LNCaP clone FGC (cell line): ENCODE measurements around the gene ANAPC2.

Experiments used
- DNase-seq: peaks from one replicate; pipeline ENCODE4 v3.0.0-alpha.2; 2011; ENCODE audit warnings: low read depth
- H3K4me3 ChIP-seq: 2 replicates; pipeline ENCODE4 v1.5.1; 2011; ENCODE audit warnings: mild to moderate bottlenecking, low read depth, low read length, control low read depth
- TF ChIP-seq, protein P1 (sequence below): IDR thresholded peaks from 2 replicates; pipeline ENCODE4 v1.5.1; 2012; ENCODE audit warnings: mild to moderate bottlenecking; ENCODE audit not compliant: control insufficient read depth, insufficient read depth; ENCODE audit errors: extremely low read depth

The ANAPC2 gene

DNA sequence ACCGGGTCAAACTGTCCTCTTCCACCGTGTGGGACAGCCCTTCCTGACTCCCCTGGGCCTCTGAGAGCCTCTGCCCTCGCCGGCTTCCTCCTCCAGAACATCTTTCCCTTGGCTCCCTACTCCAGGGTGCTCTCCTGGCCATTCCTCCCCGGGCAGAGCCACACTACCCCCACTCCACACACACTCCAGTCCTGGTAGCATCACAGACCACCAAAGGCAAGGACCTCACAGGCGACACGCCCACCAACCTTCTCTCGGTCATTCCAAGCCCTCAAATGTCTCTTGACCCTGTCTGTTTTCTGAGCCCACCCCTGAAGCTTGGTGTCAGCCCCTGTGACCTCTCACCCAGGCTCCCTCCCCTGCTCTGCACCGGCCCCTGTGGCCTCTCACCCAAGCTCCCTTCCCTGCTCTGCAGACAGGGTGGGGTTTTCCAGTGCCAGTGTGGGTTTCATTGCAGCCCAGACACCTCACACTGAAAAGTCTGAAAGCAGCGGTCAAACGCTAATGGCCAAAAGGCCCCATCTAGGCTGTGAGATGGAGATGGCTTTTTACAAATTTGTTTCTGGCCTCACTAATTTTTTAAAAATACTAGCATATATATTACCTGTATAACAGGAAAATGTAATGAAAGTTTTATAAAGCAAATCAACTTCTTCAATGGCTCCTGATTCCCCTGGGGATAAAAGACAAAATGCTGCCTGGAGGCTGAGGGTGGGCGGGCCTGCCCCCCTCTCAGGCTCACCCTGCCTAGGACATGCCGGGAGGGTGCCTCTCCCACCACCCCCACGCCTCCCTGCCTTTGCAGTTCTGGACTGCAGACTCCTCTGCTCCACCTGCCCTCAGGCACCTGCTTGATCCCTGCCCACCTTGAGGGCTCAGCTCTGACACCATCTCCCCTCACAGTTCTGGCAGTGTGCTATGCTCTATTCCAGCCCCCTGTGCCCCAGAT, 29.0 kb downstream of the ANAPC2 start:
- TF ChIP-seq, protein P1, sequence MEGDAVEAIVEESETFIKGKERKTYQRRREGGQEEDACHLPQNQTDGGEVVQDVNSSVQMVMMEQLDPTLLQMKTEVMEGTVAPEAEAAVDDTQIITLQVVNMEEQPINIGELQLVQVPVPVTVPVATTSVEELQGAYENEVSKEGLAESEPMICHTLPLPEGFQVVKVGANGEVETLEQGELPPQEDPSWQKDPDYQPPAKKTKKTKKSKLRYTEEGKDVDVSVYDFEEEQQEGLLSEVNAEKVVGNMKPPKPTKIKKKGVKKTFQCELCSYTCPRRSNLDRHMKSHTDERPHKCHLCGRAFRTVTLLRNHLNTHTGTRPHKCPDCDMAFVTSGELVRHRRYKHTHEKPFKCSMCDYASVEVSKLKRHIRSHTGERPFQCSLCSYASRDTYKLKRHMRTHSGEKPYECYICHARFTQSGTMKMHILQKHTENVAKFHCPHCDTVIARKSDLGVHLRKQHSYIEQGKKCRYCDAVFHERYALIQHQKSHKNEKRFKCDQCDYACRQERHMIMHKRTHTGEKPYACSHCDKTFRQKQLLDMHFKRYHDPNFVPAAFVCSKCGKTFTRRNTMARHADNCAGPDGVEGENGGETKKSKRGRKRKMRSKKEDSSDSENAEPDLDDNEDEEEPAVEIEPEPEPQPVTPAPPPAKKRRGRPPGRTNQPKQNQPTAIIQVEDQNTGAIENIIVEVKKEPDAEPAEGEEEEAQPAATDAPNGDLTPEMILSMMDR, result no peak
- no peak overlapping the region for H3K4me3 ChIP-seq
- no peak for DNase-seq

DNA sequence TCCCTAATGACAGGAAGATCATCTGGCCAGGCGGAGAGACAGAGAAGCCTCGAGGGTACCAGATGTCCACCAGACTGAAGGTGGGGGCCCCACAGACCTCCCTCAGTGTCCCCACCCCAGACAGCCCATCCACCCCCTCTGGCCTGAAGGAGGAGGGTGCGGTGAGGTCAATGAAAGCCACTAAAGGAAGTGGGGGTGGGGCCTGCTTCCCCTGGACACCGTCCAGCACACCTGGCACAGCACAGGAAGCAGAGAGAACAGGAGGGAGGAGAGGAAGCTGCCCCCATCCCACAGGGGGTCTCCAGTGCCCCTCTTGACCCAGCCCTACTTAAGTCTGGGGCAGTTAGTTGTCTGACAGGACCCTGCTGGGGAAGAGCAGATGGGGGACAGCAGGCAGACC, 29.7 kb downstream of the ANAPC2 start:
- DNase-seq, result no peak
- H3K4me3 ChIP-seq, result no peak overlapping the region

DNA sequence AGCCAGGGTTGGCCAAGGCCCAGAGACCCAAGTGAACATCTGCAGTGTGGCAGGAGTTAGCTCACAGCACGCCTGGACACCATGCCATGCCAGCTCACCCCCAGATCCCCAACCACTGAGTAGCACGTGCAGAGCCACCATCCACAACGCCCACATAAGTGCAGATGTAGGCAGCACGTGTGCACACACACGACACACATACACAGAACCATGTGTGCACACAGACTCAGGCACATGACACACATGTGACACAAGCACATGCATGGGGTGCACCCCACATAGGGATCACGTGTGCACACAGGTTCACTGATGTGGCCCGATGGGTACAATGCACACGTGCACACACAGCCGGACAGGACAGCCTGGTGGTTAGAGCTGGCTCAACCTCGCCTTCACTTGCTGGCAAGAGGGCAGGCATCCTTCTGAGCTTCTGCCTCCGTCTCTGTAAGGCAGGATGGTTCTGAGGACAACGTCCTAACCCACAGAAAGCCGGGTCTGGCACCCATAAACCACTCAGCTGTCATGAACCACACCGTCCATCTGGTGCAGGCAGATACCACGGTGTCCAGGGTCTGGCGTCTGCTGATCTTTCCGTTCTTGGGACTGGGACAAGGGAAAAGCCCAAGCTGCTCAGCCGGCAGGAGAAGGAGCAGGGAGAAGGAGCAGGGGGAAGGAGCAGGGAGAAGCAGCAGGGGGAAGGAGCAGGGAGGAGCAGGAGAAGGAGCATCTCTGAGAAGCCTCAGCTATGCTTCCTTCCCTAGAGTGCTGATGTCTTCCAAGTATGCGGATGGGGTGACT, 30.5 kb downstream of the ANAPC2 start:
- TF ChIP-seq, protein P1, result no peak
- DNase-seq, result no peak
- no peak overlapping the region for H3K4me3 ChIP-seq

More for the DNA sequence above, 29.7 kb downstream of the ANAPC2 start:
- TF ChIP-seq, protein P1, result no peak

- H3K4me3 ChIP-seq, result no peak overlapping the region
- TF ChIP-seq, protein P1, result no peak
- no peak for DNase-seq
These were observed 31.6 kb downstream of the ANAPC2 start for GRCh38 chr9:137156567-137157375.

GRCh38 chr9:137152844-137153405, 35.4 kb downstream of the ANAPC2 start:
- no peak for DNase-seq
- TF ChIP-seq, protein P1, result no peak
- H3K4me3 ChIP-seq, result no peak overlapping the region
